RPMI7951 (cell line): ENCODE measurements around the gene CD40LG. TPM values are rescaled to one million over a fixed set of nuclear protein-coding genes. Genes with fewer than 3 reads are reported as not detected.

Experiments
- DNase-seq: peaks from one replicate; pipeline ENCODE4 v3.0.0-alpha.2; 2012; ENCODE audit warnings: low read depth
- total RNA-seq: library from RNA; depleted of rRNA; stranded (reverse); fragments of >200 nt; shearing (Covaris generic); gene quantifications from 2 replicates; pipeline ENCODE4 v1.2.3, GENCODE V29; 2014; rRNA removed

Gene CD40LG
- total RNA-seq, result not detected in 2 replicates

- no peak for DNase-seq
Measured at GRCh38 chrX:136647677-136648360, at the start of gene CD40LG. Gene CD40LG (plus strand): TSS chrX:136648158. CDS start chrX:136648249, 91 bp downstream.

GRCh38 chrX:136598631-136599030, 49.3 kb upstream of the CD40LG start:
- no peak for DNase-seq

DNA sequence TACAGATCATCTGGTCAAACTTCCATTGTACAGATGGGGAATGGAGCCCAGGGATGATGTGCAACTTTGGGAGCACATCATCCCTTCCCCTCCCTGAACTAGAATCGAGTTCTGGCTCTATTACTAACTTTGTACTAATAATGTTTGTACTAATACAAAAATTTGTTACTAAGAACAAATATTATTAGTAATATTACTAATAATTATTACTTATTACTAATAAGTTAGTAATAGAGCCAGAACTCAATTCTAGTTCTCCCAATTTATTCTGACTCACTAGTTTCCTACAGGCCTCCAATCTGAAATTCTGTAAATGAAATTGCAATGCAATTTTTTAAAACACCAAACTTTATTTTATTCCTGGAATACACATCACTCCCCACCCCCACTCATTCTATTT, 47.9 kb upstream of the CD40LG start:
- DNase-seq, result no peak

DNA sequence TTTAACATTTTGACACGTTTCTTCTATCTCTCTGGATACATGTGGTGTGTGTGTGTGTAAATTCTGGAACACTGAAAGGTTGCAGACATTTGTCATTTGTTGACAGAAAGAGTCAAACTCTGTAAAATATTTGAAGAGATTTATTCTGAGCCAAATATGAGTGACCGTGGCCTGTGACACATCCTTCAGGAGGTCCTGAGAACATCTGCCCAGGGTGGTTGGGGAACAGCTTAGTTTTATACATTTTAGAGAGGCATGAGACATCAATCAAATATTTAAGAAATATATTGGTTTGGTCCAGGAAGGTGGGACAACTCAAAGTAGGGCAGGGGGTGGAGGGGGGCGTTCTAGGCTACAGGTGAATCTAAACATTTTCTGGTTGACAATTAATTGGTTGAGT, 40.7 kb upstream of the CD40LG start:
- no peak for DNase-seq

DNA sequence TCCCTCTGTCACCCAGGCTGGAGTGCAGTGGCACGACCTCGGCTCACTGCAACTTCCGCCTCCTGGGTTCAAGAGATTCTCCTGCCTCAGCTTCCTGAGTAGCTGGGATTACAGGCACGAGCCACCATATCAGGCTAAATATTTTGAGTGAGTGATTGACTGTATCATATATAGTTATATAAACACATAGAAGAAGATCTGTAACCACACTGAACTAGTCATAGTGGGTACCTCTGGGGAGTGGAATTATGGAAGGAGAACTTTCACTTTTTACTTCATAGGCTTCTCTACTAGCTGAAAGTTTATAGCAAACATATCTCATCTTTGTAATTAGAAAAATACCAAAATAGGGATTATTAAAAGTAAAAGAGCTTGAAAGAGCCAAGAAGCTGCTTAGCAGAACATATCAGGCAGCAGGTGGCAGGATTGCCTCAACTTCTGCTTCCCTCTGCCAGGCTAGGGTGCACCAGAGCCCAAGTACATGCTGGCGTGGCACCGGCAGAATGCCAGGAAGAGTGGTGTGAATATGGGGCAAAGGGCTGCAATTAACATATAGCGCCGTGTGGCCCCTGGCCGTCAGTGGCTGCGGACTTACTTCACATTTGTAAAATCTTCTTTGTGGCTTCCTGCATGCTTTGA, 39.5 kb upstream of the CD40LG start:
- peak; percentile 4 for DNase-seq

DNA sequence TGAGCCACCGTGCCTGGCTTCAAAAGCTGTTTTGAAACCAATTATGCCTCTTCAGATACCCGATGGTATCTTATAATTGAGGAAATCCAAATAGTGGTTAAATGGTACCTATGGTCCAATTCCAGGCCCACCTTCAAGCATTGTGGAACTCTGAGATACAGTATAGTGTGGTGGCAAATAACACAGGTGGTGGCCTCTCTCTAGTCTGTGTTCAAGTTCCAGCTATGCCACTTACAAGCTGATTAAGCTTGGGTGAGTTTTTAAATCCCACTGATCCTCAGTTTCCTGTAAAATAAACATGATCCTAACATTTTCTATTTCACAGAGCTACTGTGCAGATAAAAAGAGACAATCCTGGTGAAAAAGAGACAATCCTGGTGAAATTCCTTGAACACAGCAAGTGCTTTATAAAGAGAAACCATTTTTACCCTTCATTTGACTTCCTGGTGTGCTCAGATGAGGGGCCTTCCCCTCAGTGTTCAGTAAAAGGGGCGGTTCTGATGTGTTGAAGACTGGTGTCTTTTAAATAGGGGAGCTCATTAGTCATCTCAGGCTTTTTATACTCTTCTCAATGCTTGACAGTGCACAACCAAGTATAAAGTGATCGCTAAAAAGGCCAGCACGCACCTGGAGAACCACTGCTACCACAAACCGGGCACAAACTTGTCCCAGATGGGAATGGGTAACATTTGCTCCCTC, 30.8 kb upstream of the CD40LG start:
- no peak for DNase-seq

GRCh38 chrX:136619899-136620505, 28.0 kb upstream of the CD40LG start:
- no peak for DNase-seq

- no peak for DNase-seq
Measured at GRCh38 chrX:136620780-136621179, 27.2 kb upstream of the CD40LG start.

GRCh38 chrX:136622568-136622967, 25.4 kb upstream of the CD40LG start:
- DNase-seq, result no peak

DNA sequence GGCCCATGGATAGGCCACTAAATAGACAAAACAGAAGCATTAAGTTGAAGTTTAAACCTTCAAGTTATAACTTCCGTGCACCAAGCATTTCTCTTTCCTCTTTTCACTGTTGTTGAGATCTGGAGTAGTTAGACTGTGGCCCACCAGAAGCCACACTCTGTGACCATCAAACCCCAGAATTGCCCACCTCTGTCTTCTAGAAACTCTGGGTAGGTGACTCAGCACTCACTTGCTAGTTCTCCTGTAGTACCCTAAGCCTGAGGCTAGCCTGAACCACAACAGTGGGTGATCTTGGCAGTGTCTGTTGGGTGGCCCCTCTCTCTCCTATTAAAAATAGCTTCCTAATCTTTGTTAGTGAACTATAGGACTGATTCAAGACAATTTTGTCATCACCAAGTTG, 24.6 kb upstream of the CD40LG start:
- DNase-seq, result no peak

DNA sequence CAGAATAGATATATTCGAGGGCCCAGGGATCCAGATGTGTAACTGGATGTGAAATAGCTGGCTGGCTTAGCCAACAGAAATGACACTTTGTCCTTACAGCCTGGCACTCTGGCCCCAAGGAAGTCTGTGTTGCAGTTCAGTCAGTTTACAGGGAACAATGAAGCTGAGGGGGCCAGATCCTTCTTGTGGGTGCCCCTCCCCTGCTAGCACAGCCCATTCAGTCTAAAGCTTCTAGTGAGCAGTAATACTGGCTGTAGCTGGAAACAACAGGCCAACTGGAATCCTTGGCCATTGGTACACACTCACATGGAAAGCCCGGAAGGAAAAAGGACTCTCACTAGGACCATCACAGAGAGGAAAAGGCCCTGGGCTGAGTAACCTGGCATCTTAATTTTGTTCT, 22.7 kb upstream of the CD40LG start:
- DNase-seq, result no peak

DNA sequence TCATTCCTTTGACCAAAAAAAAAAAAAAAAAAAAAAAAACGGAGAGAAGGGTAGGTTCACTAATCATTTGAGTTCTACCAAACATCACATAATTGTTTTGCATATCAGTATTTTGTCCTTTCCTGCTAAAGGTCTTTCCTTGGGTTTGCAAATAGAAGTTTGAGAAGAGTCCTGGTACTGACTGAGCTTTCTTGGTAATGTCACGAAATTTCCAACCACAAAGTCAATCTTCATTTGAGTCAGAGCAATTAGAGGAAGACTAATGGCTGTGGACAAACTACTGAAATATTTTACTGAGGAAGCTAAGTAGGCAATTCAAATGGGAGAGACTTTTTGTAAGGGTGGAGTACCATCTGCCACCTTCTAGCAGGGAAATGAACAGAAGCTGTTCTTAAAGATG, 21.7 kb upstream of the CD40LG start:
- peak; percentile 6 for DNase-seq

DNA sequence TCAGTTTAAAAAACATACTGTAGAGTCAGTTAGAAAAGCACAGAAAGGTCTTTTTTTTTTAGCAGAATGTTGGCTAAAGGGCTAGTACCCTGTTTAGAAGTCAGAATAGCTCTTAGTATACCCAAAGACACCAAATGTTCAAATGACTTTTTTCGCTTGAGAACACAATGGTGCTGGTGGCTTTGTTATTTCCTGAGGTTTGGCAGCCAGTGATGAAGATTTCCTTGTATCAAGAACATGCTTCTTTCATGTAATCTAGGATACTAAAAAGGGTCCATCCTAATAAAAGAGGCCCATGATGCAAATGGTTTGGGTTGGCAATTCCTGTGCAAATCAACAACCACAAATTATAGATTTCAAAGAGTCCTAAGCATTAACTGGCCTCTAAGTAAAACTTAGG, 21.1 kb upstream of the CD40LG start:
- no peak for DNase-seq

DNA sequence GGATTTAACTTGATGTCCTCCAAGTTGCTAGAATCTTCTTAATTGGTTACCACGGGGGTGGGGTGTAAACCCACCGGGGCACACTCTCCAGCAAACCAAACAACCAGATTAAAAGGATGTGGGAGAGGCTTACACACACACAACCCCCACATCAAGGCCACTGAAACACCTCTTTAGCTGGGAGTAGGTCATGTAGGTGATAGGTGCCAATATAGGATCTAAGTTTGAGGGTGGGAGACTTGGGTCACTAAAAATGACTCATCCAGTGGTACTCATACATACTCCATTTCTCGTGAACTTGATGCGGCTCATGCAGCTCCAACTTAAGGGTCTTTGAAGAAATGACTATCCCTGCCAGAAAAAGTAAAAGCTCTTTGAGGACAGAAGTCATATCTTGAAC, 20.5 kb upstream of the CD40LG start:
- DNase-seq, result no peak

DNA sequence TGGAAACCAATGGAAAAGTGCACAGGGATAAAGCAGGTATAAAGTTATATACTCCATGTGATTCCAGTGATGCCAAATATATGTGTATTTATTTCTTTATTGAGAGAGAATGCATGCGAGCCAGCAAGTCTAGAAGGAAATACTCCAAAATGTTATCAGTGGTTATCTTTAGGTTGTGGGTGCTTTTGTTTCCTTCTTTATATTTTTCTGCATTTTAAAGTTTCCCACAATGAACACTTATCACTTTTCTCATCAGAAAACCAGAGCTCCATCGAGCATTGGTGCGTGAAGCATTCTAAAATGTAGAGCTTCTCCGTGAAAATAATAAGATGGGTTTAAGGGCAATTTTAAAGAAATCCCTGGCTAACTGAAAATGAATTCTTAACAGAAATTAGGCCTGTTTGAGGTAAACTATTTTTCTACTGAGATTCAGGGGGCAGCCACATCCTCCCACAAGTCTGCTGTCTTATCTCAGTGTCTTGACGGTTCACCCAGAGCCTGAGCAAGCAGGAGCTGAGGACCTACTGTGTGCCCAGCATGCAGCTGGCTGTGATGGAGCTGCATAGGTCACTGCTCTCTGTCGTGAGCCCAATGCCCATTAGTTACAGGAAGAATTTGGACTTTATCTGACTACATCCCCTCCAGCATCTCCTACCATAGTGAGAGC, 18.7 kb upstream of the CD40LG start:
- DNase-seq, result no peak

GRCh38 chrX:136630881-136631280, 17.1 kb upstream of the CD40LG start:
- DNase-seq, result no peak

- no peak for DNase-seq
Measured at GRCh38 chrX:136635235-136635634, 12.7 kb upstream of the CD40LG start.

DNA sequence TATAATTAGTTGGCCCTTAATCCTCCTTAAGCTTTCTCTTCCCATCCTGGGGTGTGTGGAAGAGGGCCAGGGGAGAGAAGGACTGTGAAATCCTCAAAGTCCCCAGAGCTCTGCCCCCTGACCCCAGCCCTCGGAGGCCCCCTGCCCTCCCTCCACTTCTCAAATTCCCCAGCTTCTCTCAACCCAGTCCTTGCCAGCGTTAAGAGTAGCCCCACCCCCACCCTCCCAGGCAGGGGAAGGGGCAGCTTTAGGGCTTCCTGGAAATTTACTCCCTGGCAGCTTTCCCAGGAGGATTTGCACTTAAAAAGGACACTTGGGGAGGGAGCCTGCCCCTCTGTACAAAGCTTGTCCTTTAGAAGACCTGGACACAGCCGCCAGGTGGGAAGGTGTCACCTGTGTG, 11.8 kb upstream of the CD40LG start:
- no peak for DNase-seq

GRCh38 chrX:136639506-136640176, 8.3 kb upstream of the CD40LG start:
- no peak for DNase-seq

DNA sequence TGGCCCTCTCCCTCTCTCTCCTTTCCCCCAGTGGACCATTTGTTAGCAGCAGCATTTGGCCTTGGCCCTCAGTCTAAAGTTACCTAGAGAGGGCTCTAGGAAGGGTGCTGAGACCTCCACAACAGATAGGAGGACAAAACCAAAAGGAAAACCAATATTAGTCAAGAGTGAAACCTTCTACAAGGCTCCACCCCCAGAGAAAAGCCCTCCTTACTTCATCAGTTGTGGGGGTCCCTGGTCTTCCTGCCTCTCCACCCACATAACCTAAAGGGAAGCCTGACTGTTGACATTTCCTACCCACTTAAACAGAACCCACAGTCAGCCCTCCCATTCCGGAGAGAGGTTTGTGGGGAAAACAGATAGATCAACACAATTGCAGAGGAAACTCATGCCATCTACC, 4.7 kb upstream of the CD40LG start:
- DNase-seq, result no peak

GRCh38 chrX:136646602-136647239, 1.2 kb upstream of the CD40LG start:
- DNase-seq, result no peak
